Measurements from ENCODE around the gene ABLIM2.

Gene ABLIM2

GRCh38 chr4:8158710-8159536, at the start of gene ABLIM2:
TSS of gene ABLIM2 (minus strand) at chr4:8158813. CDS start at chr4:8158689, 124 bp downstream.
- peak; percentile 86 for DNase-seq

- no peak for DNase-seq
Observed at GRCh38 chr4:8207314-8207713, 48.7 kb upstream of the ABLIM2 start.

- peak; percentile 53 for DNase-seq
Observed at GRCh38 chr4:8205749-8206611, 47.4 kb upstream of the ABLIM2 start.

GRCh38 chr4:8205241-8205707, 46.7 kb upstream of the ABLIM2 start:
- no peak for DNase-seq

- no peak for DNase-seq
Observed at GRCh38 chr4:8204576-8205227, 46.1 kb upstream of the ABLIM2 start.

GRCh38 chr4:8203817-8204216, 45.2 kb upstream of the ABLIM2 start:
- DNase-seq: no peak

GRCh38 chr4:8203052-8203401, 44.4 kb upstream of the ABLIM2 start:
- DNase-seq: no peak

GRCh38 chr4:8202108-8203051, 43.8 kb upstream of the ABLIM2 start:
- DNase-seq: no peak

- DNase-seq: no peak
Observed at GRCh38 chr4:8201321-8201781, 42.7 kb upstream of the ABLIM2 start.

- DNase-seq: no peak
Observed at GRCh38 chr4:8200302-8200975, 41.8 kb upstream of the ABLIM2 start.

GRCh38 chr4:8199594-8200301, 41.1 kb upstream of the ABLIM2 start:
- no peak for DNase-seq

GRCh38 chr4:8198906-8199593, 40.4 kb upstream of the ABLIM2 start, which contains the start of gene SH3TC1:
TSS of gene SH3TC1 (plus strand) at chr4:8199290. CDS start at chr4:8205195, 5,905 bp downstream.
- no peak for DNase-seq

- DNase-seq: no peak
Observed at GRCh38 chr4:8198206-8198905, 39.7 kb upstream of the ABLIM2 start.

- no peak for DNase-seq
Observed at GRCh38 chr4:8197521-8197920, 38.9 kb upstream of the ABLIM2 start.

GRCh38 chr4:8195841-8196458, 37.3 kb upstream of the ABLIM2 start:
- DNase-seq: no peak

- no peak for DNase-seq
Observed at GRCh38 chr4:8195431-8195830, 36.8 kb upstream of the ABLIM2 start.

- DNase-seq: no peak
Observed at GRCh38 chr4:8194306-8195242, 36.0 kb upstream of the ABLIM2 start.

All from NCI-H2171 treated with DMSO at 0.1 percent for 48 hours (cell line).